Loucy (cell line): Measurements from ENCODE around the gene PARD3B.

Source experiments
- H2AFZ ChIP-seq: fragments of 200-600 bp; sonication (generic); 2 replicates; pipeline ENCODE4 v1.6.0; 2016; ENCODE audit warnings: antibody characterized with exemption, mild to moderate bottlenecking, low read length, moderate library complexity
- H3F3A ChIP-seq: fragments of 200-600 bp; 2 replicates; pipeline ENCODE4 v1.6.0; 2016; ENCODE audit warnings: antibody characterized with exemption, low read depth, mild to moderate bottlenecking
- H3K27me3 ChIP-seq: fragments of 200-600 bp; sonication (generic); 2 replicates; pipeline ENCODE4 v1.6.1; 2014; ENCODE audit warnings: low read length, mild to moderate bottlenecking; ENCODE audit not compliant: insufficient read depth, poor library complexity, severe bottlenecking
- H3K36me3 ChIP-seq: fragments of 200-600 bp; sonication (generic); 2 replicates; pipeline ENCODE4 v1.6.1; 2016; ENCODE audit warnings: low read length; ENCODE audit not compliant: insufficient read depth
- H3K4me1 ChIP-seq: fragments of 200-600 bp; sonication (generic); 2 replicates; pipeline ENCODE4 v1.5.1; 2014; ENCODE audit warnings: low read length, mild to moderate bottlenecking; ENCODE audit not compliant: insufficient read depth, poor library complexity, severe bottlenecking
- H3K4me2 ChIP-seq: fragments of 200-600 bp; sonication (generic); 2 replicates; pipeline ENCODE4 v1.6.0; 2014; ENCODE audit warnings: antibody characterized with exemption, low read length, low read depth, mild to moderate bottlenecking; ENCODE audit not compliant: poor library complexity, severe bottlenecking
- H3K4me3 ChIP-seq: fragments of 200-600 bp; sonication (generic); 2 replicates; pipeline ENCODE4 v1.5.1; 2014; ENCODE audit warnings: low read length, mild to moderate bottlenecking, mixed read lengths; ENCODE audit not compliant: poor library complexity, severe bottlenecking
- H3K79me2 ChIP-seq: fragments of 200-600 bp; sonication (generic); 2 replicates; pipeline ENCODE4 v1.6.1; 2014; ENCODE audit warnings: low read length; ENCODE audit not compliant: insufficient read depth
- H3K9ac ChIP-seq: fragments of 200-600 bp; sonication (generic); 2 replicates; pipeline ENCODE4 v1.6.0; 2014; ENCODE audit warnings: mild to moderate bottlenecking, low read depth, low read length, moderate library complexity; ENCODE audit not compliant: poor library complexity, severe bottlenecking
- H3K9me2 ChIP-seq: fragments of 200-600 bp; sonication (generic); replicated peaks from 2 replicates; pipeline ENCODE4 v1.6.1; 2016; ENCODE audit warnings: low read depth, low read length, mixed read lengths
- H3K9me3 ChIP-seq: fragments of 200-600 bp; sonication (generic); 2 replicates; pipeline ENCODE4 v1.6.1; 2014; ENCODE audit warnings: mild to moderate bottlenecking, antibody characterized with exemption, low read length, low read depth; ENCODE audit not compliant: insufficient read depth
- H4K20me1 ChIP-seq: fragments of 200-600 bp; sonication (generic); 2 replicates; pipeline ENCODE4 v1.6.0; 2014; ENCODE audit warnings: antibody characterized with exemption, low read length, mild to moderate bottlenecking; ENCODE audit not compliant: insufficient read depth, poor library complexity, severe bottlenecking
- EZH2phosphoT487 ChIP-seq: fragments of 200-600 bp; IDR thresholded peaks from 2 replicates; pipeline ENCODE4 v1.6.1; 2018; ENCODE audit warnings: antibody characterized with exemption, mild to moderate bottlenecking, moderate library complexity, borderline replicate concordance
- TF ChIP-seq, protein P1 (sequence below): fragments of 200-600 bp; sonication (generic); conservative IDR thresholded peaks from 2 replicates; pipeline ENCODE4 v1.5.1; 2014; ENCODE audit warnings: mild to moderate bottlenecking, antibody characterized with exemption, low read length

Gene PARD3B

DNA sequence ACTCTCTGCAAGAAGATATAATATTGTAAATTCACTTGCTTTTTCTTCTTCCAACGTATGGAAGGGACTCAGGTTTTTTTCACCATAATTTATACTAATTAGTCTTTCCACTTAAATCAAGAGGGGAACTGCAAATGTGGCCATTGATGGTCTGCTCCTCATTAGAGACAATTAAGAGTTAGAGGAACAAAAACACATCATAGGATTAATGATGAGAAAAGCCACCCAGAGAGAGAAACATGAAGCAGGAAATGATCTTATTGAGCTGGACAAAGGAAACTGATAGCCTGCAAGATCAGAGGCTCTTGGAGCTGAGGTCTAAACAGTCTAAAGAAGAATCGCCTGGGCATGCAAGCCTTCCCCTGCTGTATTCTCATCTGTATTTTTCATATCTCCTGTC is 985.8 kb downstream of the PARD3B start:
- no peaks in the 10 kb centered on the region for H3K79me2 ChIP-seq
- no peak overlapping the region for H3K9ac ChIP-seq
- no peaks in the 10 kb centered on the region for H3K9me2 ChIP-seq
- H3K36me3 ChIP-seq = no peaks in the 10 kb centered on the region
- no peak overlapping the region for H3K4me2 ChIP-seq
- H3K27me3 ChIP-seq = no peaks in the 10 kb centered on the region
- H2AFZ ChIP-seq = no peak overlapping the region
- H3K4me1 ChIP-seq = peaks cover 4% of the 10 kb centered on the region
- no peaks in the 10 kb centered on the region for H3K9me3 ChIP-seq
- H3K4me3 ChIP-seq = no peak overlapping the region
- no peaks in the 10 kb centered on the region for H4K20me1 ChIP-seq
- no peaks in the 10 kb centered on the region for H3F3A ChIP-seq
- TF ChIP-seq, protein P1, sequence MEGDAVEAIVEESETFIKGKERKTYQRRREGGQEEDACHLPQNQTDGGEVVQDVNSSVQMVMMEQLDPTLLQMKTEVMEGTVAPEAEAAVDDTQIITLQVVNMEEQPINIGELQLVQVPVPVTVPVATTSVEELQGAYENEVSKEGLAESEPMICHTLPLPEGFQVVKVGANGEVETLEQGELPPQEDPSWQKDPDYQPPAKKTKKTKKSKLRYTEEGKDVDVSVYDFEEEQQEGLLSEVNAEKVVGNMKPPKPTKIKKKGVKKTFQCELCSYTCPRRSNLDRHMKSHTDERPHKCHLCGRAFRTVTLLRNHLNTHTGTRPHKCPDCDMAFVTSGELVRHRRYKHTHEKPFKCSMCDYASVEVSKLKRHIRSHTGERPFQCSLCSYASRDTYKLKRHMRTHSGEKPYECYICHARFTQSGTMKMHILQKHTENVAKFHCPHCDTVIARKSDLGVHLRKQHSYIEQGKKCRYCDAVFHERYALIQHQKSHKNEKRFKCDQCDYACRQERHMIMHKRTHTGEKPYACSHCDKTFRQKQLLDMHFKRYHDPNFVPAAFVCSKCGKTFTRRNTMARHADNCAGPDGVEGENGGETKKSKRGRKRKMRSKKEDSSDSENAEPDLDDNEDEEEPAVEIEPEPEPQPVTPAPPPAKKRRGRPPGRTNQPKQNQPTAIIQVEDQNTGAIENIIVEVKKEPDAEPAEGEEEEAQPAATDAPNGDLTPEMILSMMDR = no peak
- TF ChIP-seq EZH2phosphoT487 = no peak

DNA sequence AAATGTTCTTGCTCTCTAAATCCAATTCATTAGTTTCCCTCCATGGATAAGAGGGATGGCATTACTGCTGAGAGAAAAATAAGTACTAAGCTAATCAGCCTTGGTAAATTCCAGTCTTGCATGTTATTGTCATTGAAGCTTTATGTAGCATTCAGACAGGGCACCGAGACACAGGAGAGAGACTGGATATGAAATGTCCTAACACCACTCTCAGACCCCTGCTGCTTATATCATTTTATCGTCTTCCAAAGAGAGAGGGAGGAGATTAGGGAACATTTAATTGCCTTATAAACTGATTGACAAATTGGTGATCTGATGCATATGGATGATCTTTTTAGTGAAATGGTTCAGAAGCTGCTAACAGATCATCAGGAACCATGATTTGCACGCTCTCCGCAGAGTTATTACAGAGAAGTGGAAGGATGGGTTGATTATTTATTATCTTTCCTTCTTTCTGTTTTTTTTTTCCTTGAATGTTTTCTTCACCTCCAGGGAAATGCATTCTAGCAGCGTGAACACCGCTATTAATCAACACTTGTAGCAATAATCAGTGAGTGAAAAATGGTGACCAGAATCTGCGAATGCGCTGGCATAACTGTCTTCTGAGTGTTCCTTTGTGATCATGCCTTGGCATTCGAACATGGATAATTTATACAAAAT is 986.3 kb downstream of the PARD3B start:
- no peak overlapping the region for H3K9ac ChIP-seq
- no peak overlapping the region for H3K4me3 ChIP-seq
- no peaks in the 10 kb centered on the region for H3K79me2 ChIP-seq
- H3K4me2 ChIP-seq = no peak overlapping the region
- no peaks in the 10 kb centered on the region for H3K36me3 ChIP-seq
- H4K20me1 ChIP-seq = no peaks in the 10 kb centered on the region
- peaks cover 4% of the 10 kb centered on the region for H3K4me1 ChIP-seq
- H3K27me3 ChIP-seq = no peaks in the 10 kb centered on the region
- no peaks in the 10 kb centered on the region for H3K9me2 ChIP-seq
- H3K9me3 ChIP-seq = no peaks in the 10 kb centered on the region
- H3F3A ChIP-seq = no peaks in the 10 kb centered on the region
- TF ChIP-seq, protein P1 = no peak
- TF ChIP-seq EZH2phosphoT487 = no peak
- H2AFZ ChIP-seq = no peak overlapping the region

DNA sequence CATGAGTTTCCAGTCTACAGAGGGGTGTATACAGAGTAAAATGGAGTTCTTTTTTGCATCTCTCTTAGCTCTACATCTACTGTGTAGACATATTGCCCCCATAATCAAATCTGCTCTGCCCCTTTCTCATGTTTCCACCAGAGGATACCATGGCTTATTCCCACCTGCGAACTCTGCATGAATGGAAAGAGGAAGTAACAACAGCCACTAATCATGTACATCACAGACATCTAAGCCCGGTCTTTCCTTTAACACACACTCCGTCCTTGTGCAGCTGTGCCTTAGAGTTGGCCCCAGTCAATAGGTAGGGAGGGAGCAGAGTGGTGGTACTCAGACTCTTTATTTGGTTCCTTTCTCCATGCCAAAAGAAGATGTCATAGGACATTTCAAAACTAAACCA is 989.7 kb downstream of the PARD3B start:
- Histone ChIP-seq H3K4me3 (no peak overlapping the region), H3K4me2 (no peak overlapping the region), H3K9ac (no peak overlapping the region), H3K79me2 (no peaks in the 10 kb centered on the region), H3K9me2 (no peaks in the 10 kb centered on the region), H3K9me3 (no peaks in the 10 kb centered on the region), H3K36me3 (no peaks in the 10 kb centered on the region), H3F3A (no peaks in the 10 kb centered on the region), H3K4me1 (no peaks in the 10 kb centered on the region), H4K20me1 (no peaks in the 10 kb centered on the region), H2AFZ (no peak overlapping the region), H3K27me3 (no peaks in the 10 kb centered on the region)
- no peak for TF ChIP-seq EZH2phosphoT487
- TF ChIP-seq, protein P1 = no peak
